Neural progenitor cell (in vitro differentiated cells): ENCODE measurements around the gene IL10RB. TPM values are rescaled to one million over a fixed set of nuclear protein-coding genes. Genes with fewer than 3 reads are reported as not detected.

ENCODE experiments used
- DNase-seq: peaks from one replicate; pipeline ENCODE4 v3.0.0-alpha.2; 2016; ENCODE audit warnings: low spot score
- H2AFZ ChIP-seq: fragments of 200-600 bp; sonication (generic); replicated peaks from 2 replicates; pipeline ENCODE4 v1.6.1; 2016; ENCODE audit warnings: antibody characterized with exemption
- H3F3A ChIP-seq: fragments of 200-600 bp; sonication (generic); 2 replicates; pipeline ENCODE4 v1.6.1; 2016; ENCODE audit warnings: antibody characterized with exemption, low read depth
- H3K27ac ChIP-seq: fragments of 200-600 bp; sonication (generic); 2 replicates; pipeline ENCODE4 v1.5.1; 2016; ENCODE audit warnings: mild to moderate bottlenecking
- H3K27me3 ChIP-seq: fragments of 200-600 bp; sonication (generic); 2 replicates; pipeline ENCODE4 v1.6.1; 2016; ENCODE audit warnings: mild to moderate bottlenecking, moderate library complexity
- H3K36me3 ChIP-seq: fragments of 200-600 bp; sonication (generic); 2 replicates; pipeline ENCODE4 v1.5.1; 2016
- H3K4me1 ChIP-seq: fragments of 200-600 bp; sonication (generic); 2 replicates; pipeline ENCODE4 v1.6.1; 2016; ENCODE audit warnings: mixed run types
- H3K4me2 ChIP-seq: fragments of 200-600 bp; sonication (generic); 2 replicates; pipeline ENCODE4 v1.6.1; 2016
- H3K4me3 ChIP-seq: fragments of 200-600 bp; sonication (generic); 2 replicates; pipeline ENCODE4 v1.5.1; 2016
- H3K79me2 ChIP-seq: fragments of 200-600 bp; sonication (generic); 2 replicates; pipeline ENCODE4 v1.6.1; 2016; ENCODE audit warnings: low read depth
- H3K9ac ChIP-seq: fragments of 200-600 bp; sonication (generic); 2 replicates; pipeline ENCODE4 v1.6.1; 2016
- H3K9me3 ChIP-seq: fragments of 200-600 bp; sonication (generic); 2 replicates; pipeline ENCODE4 v1.5.1; 2016; ENCODE audit warnings: low read depth
- H4K20me1 ChIP-seq: fragments of 200-600 bp; sonication (generic); 2 replicates; pipeline ENCODE4 v1.6.1; 2016; ENCODE audit warnings: low read depth
- H3K27ac Mint-ChIP-seq: 3 replicates; pipeline ENCODE4 v1.8.0; 2021; ENCODE audit warnings: mixed read lengths
- H3K27me3 Mint-ChIP-seq: 2 replicates; pipeline ENCODE4 v1.8.0; 2022; ENCODE audit warnings: low read depth, mild to moderate bottlenecking, inconsistent platforms, moderate library complexity, mixed read lengths; ENCODE audit not compliant: insufficient read depth
- H3K36me3 Mint-ChIP-seq: 3 replicates; pipeline ENCODE4 v1.8.0; 2021; ENCODE audit warnings: mixed read lengths
- H3K4me1 Mint-ChIP-seq: 3 replicates; pipeline ENCODE4 v1.8.0; 2021; ENCODE audit warnings: mixed read lengths
- H3K4me3 Mint-ChIP-seq: 3 replicates; pipeline ENCODE4 v1.8.0; 2021; ENCODE audit warnings: mild to moderate bottlenecking, moderate library complexity, mixed read lengths
- H3K9me3 Mint-ChIP-seq: 3 replicates; pipeline ENCODE4 v1.8.0; 2020; ENCODE audit warnings: mixed read lengths
- CTCF ChIP-seq: fragments of 200-600 bp; sonication (generic); IDR thresholded peaks from 2 replicates; pipeline ENCODE4 v1.5.1; 2017; ENCODE audit warnings: antibody characterized with exemption, mild to moderate bottlenecking
- EZH2 ChIP-seq: fragments of 200-600 bp; sonication (generic); IDR thresholded peaks from 2 replicates; pipeline ENCODE4 v1.6.1; 2017; ENCODE audit warnings: antibody characterized with exemption, mild to moderate bottlenecking, moderate library complexity
- EZH2phosphoT487 ChIP-seq: fragments of 200-600 bp; sonication (generic); IDR thresholded peaks from 2 replicates; pipeline ENCODE4 v1.6.1; 2017; ENCODE audit warnings: antibody characterized with exemption
- total RNA-seq: library from RNA; depleted of rRNA; stranded (reverse); fragments of >200 nt; gene quantifications from 2 replicates; pipeline ENCODE4 v1.2.3, GENCODE V29; 2015; ENCODE audit warnings: low replicate concordance

The IL10RB gene
- total RNA-seq, 1 donor from 2014 or later: 3.1 TPM

- TF ChIP-seq EZH2 (no peak), CTCF (no peak), EZH2phosphoT487 (no peak)
- Histone ChIP-seq H3K4me1 (peaks cover 8% of the 10 kb centered on the region), H3K9me3 (peaks cover 11% of the 10 kb centered on the region), H4K20me1 (no peaks in the 10 kb centered on the region), H3K79me2 (peaks cover 72% of the 10 kb centered on the region), H3K4me2 (no peak overlapping the region), H3K36me3 (peaks cover 10% of the 10 kb centered on the region), H3K27me3 (no peaks in the 10 kb centered on the region), H3K9ac (no peak overlapping the region), H3K27ac (no peak overlapping the region), H2AFZ (no peak overlapping the region), H3F3A (peaks cover 12% of the 10 kb centered on the region), H3K4me3 (no peak overlapping the region)
- H3K9me3 Mint-ChIP-seq: peaks cover 26% of the 10 kb centered on the region
- H3K27me3 Mint-ChIP-seq: no peaks in the 10 kb centered on the region
- no peak for DNase-seq
- H3K27ac Mint-ChIP-seq: no peak overlapping the region
- peaks cover 4% of the 10 kb centered on the region for H3K4me1 Mint-ChIP-seq
- peaks cover 29% of the 10 kb centered on the region for H3K36me3 Mint-ChIP-seq
- no peak overlapping the region for H3K4me3 Mint-ChIP-seq
Observed at GRCh38 chr21:33327792-33328433, 61.7 kb downstream of the IL10RB start.

GRCh38 chr21:33330726-33331125, 64.6 kb downstream of the IL10RB start:
- Histone ChIP-seq H3K36me3 (peaks cover 14% of the 10 kb centered on the region), H3K9ac (no peak overlapping the region), H3K4me2 (no peak overlapping the region), H3K9me3 (peaks cover 14% of the 10 kb centered on the region), H3K4me1 (peaks cover 7% of the 10 kb centered on the region), H3K27me3 (no peaks in the 10 kb centered on the region), H3K27ac (no peak overlapping the region), H3K4me3 (no peak overlapping the region), H4K20me1 (no peaks in the 10 kb centered on the region), H3K79me2 (peaks cover 64% of the 10 kb centered on the region), H2AFZ (no peak overlapping the region), H3F3A (no peaks in the 10 kb centered on the region)
- TF ChIP-seq EZH2 (no peak), CTCF (no peak), EZH2phosphoT487 (no peak)
- no peak overlapping the region for H3K27ac Mint-ChIP-seq
- peaks cover 38% of the 10 kb centered on the region for H3K36me3 Mint-ChIP-seq
- peaks cover 4% of the 10 kb centered on the region for H3K4me1 Mint-ChIP-seq
- H3K27me3 Mint-ChIP-seq: no peaks in the 10 kb centered on the region
- DNase-seq: no peak
- no peak overlapping the region for H3K4me3 Mint-ChIP-seq
- H3K9me3 Mint-ChIP-seq: peaks cover 39% of the 10 kb centered on the region

GRCh38 chr21:33332143-33332542, 66.0 kb downstream of the IL10RB start:
- no peak for DNase-seq
- H3K4me2 ChIP-seq: no peak overlapping the region
- H2AFZ ChIP-seq: no peak overlapping the region
- no peak overlapping the region for H3K4me3 ChIP-seq
- H3K27me3 Mint-ChIP-seq: no peaks in the 10 kb centered on the region
- H3K27ac ChIP-seq: no peak overlapping the region
- H3K4me1 ChIP-seq: no peaks in the 10 kb centered on the region
- H3K9ac ChIP-seq: no peak overlapping the region
- peaks cover 14% of the 10 kb centered on the region for H3K36me3 ChIP-seq
- H3K4me1 Mint-ChIP-seq: no peaks in the 10 kb centered on the region
- no peak overlapping the region for H3K4me3 Mint-ChIP-seq
- H4K20me1 ChIP-seq: no peaks in the 10 kb centered on the region
- no peaks in the 10 kb centered on the region for H3F3A ChIP-seq
- peaks cover 14% of the 10 kb centered on the region for H3K9me3 ChIP-seq
- H3K27ac Mint-ChIP-seq: no peak overlapping the region
- H3K9me3 Mint-ChIP-seq: peaks cover 39% of the 10 kb centered on the region
- no peaks in the 10 kb centered on the region for H3K27me3 ChIP-seq
- TF ChIP-seq CTCF (no peak), EZH2 (no peak), EZH2phosphoT487 (no peak)
- peaks cover 50% of the 10 kb centered on the region for H3K79me2 ChIP-seq
- peaks cover 37% of the 10 kb centered on the region for H3K36me3 Mint-ChIP-seq
